ENCODE measurements around the gene PUS10.
"Not testable (repeated sequence)": the region's sequence is repeated elsewhere in the genome, so short reads cannot be mapped to it uniquely, and the experiment has no call there.

The PUS10 gene

DNA sequence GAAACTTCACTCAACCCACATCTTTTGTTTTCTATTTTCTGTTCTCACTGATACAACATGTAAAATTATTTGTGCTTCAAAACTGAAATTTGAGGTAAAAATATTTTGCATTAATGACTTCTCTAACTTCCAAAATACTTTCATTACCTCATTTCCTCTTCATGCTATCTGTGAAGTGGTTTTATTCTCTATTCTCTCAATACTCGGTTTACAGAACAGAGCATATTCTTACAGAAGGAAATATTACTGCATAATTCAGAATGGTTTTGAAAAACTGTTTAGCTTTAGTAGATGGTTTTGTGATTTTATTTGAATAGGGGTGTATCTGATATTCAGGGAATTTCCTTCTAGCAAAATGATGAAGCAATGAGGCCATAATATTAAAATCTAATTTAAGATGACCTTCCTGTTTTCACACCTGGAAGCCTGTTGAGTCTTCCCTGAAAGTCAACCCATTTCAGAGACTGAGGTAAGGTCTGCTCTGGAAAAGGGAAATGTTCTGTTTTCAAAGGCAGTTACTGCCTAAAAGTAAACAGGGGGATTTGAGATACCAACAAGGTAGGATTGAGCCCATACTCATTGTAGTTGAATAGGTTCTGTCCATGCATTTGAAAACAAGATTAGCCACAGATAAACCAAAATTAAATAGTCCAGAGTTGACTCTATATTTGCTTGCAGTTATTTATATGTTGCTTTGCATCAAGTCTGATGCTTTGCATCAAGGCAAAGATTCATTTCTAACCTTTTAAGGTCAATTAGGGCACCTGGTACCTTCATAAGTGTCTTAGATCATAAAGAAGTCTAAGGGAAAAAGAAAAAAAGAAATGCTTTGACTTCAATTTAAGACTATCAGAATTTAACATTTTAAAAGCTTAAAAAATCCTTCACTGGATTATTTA, 51.3 kb downstream of the PUS10 start:
- no peak for DNase-seq

DNA sequence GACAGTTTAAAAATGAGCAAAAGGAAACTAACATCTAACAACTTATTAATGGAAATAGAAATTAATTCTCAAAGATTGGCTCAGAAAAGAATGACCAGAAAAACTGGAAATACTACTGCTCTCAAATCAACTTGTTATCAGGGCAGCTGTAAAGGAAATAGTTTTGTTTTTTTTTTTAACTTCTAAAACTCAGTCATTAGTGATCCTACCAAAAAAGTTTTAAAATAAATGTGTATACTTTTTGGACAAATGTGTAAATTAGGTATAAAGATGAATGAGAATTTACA, 52.6 kb downstream of the PUS10 start:
- no peak for DNase-seq

DNA sequence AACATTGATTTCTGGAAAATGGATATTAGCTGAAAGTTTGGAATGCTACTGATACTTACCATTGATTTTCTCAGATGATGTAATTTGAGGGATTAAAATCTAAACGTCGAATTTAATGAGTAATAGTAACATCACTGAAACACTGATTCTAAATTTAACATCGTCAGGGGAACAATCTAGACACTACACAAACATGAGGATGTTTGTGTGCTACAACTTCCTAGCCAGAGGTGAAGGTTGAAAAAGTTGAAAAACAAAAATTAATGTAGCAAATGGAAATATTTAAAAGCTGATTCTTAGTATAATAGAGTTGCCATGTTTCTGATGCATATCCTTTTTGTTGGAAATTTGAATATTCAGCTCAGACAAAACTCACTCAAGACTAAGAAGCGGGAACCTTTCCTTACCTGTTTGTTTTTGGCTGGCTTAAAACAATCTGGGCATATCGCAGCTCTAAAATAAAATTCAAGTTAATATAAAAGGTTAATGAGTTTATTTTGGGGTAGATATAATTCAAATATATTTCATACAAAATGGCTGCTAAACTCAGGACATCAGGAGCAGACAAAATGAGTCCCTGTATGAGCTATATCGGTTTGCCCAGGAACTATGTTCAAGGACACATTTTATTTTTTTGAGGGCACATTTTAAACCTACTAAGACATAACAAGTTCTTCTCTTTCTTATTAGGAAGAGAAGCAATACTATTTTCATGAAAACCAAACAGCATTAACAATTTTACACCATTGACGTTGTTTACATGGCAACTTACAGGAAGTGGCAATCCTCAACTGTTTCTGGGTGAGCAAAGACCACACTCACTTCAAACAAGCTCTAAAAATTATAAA, 53.2 kb downstream of the PUS10 start:
- no peak for DNase-seq

DNA sequence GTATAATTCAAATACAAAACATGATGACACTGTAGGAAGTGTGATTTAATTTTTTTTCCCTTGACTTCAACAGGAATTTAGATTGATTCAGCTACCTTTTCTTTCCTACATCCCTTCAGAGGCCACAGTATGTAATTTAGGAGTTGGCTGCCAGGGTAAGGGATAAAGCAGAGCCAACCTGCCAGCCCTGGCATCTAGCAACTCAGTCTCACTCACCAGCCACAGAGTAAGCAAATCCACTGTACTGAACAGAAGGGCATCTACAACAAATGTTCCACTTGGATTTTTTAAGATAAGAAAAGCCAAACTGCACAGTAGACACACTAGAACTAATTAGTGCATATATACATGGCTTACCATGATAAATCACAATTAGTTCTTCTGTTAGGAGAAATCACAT, 54.9 kb downstream of the PUS10 start:
- no peak for DNase-seq

DNA sequence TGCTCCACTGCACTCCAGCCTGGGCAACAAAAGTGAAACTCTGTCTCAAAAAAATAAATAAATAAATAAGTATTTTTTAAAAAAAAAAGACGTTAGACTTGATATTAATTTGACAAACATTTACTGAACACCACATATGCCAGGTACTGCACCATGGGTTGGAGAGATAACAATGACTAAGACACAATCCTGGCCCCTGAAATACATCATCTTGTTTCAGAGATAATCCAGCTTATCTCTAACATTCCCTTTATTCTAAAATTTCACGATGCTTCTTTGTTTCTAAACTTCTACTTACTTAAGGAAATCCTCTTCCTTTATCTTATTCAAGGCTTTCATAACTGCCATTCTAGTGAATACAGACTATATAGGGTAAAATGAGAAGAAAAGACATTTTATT, 55.5 kb downstream of the PUS10 start:
- DNase-seq = no peak

DNA sequence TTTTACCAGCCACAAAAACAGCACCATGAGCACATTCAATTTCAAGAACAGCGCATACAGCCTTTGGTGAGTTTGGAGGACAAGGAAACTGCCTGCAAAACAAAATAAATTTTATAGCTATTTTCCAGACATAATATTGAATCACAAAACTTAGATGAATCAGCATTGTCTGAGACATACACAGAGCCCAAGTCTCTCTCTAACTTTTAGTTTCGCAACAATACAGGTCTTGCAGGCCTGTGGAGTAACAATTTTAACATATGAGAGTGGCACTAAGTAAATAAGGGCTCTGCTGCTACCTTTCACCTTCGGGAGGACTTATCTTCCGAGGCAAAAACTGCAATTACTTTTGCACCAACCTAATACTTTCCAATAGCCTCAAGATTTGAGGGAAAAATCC, 56.6 kb downstream of the PUS10 start:
- no peak for DNase-seq

DNA sequence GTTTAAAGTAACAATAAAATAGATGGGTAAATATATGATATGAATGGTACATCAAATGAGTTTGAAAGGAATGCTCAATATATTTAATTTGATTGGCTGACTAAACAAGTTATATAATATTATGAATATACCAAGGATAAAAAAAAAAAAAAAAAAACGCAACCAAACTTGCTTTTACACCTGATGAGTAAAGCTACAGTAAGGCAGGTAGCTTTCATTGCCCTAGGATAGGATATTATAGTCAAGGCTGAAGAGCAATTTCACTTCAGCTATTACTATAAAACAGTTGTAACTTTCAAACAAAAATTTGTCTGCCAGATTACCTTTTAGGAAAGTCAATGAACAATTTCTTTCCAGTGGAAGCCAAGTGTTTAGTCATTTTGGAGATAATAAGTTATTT, 57.3 kb downstream of the PUS10 start:
- DNase-seq = no peak

DNA sequence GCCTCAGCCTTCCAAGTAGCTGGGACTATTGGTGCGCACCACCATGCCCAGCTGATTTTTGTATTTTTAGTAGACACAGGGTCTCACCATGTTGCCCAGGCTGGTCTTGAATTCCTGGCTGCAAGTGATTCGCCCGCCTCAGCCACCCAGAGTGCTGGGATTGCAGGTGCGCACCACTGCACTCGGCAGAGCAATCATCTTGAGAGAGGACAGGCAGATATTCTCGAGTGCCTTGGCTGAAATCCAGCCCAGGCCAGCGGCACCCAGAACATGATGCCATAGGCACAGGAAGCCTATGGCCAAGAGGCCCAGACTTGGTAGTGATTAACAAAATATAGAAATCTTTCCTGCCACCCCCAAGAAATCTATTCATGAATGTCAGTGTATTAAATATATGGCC, 58.6 kb downstream of the PUS10 start:
- no peak for DNase-seq

DNA sequence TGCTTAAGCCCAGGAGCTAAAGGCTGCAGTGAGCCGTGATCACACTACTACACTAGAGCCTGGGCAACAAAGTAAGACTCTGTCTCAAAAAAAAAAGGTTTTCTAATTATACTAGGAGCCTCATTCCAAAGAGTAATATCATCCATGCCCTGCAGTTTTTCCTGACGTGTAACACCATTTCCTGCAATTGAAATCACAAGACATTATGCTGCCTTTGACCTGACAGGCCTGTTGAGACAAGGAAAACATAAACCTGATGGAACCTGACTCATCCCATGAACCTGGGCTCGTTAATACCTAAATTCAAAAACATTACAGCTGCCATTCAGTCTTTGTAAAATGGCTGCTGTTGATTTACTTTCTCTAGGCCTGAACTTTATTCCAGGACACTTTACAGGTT, 59.3 kb downstream of the PUS10 start:
- no peak for DNase-seq

DNA sequence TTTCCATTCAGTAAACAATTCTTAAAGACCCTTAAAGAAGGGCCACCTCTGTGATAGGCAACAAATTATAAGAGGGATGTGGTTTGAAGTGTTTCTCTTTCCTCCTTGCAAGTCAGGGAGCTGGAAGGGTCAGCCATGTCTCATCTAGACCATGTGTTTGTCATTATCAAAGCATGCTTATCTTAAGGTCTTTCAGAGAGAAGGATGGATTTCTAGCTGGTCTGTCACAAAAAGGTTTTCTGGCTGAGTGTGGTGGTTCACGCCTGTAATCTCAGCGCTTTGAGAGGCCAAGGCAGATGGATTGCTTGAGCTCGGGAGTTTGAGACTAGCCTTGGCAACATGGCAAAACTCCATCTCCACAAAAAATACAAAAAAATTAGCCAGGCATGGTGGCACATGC, 59.7 kb downstream of the PUS10 start:
- DNase-seq = no peak

DNA sequence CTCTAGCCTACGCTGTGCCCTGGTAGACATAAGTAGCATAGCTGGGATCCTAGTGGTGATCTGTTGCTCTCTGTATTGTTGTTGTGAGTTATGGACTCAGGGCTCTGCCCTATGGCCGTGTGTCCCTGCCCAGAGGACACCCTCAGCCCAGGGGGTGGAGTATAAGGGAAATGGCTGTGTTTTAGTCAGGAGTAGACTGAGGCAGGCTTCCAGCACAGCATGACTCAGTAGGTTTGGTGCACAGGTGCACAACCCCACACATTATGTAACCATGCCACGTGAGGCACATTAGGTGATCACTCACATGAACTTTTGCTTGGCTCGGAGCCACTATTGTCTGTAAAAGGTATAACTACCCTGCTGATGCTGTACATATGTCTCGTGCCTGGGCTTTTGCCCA, 60.4 kb downstream of the PUS10 start:
- DNase-seq = no peak

DNA sequence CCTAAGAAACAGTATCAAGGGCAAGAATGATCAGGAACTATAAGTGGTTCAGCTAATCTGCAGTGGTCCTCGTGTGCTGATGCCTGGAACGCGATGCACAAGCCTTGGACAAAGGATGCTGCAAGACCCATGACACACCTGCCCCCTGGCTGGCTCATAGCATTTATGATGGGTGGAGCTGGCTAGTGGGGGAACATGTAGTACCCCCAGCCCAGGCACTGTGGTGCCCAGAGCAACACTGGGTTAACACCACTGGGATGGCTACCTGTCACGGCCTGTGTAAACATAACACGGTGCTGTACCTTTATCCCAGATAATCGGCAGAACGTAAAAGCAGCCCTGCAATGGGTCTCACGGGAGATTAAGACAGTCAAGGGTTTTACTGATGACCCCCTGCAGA, 60.8 kb downstream of the PUS10 start:
- no peak for DNase-seq

DNA sequence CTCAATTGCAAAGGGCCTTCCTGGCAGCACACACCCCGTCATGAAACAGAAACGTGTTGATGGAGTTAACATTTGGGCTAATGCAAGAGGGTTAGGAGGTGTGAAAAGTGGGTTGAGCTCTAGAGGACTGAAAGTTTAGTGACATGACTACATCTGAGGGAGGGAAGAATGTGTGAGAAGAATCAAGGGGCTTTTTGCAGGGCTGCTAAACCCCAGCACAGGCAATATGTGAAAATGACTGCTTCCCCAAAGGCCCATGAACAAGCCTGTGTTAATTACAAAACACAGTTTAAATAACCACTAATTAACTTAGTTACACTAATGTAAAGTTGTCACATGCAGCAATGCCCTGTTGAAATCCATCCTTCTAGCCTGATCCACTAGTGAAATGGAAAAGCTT, 63.9 kb downstream of the PUS10 start:
- no peak for DNase-seq

DNA sequence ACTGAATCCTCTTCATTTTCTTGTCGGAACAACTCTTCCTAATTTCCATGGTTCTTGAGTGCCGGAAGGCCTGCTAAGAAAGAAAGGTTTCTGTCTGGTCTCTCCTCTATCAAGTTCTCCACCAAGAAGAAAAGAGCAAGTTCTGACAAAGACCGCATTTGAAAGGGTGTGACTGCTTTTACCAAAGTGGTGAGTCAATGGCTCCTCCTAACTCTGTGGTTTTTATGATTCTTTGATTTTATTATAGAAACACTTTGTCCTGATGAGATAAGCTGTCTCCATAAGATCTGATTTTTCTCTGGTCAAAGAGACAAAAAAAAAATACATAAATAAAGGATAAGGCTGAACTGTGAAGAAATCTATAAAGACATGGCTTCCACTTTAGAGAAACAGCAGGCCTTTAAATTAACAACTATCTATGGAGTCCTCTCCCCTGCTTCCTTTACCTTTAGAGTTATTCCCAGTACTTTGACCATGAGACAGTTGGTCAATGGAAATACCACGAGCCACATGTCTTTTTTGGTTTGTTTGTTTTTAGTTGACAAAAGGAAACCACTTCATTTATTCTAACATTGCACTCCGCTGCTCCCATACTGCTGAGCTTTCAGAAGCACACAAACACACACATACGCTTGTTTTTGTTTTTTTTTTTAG, 69.0 kb downstream of the PUS10 start:
- DNase-seq = no peak

DNA sequence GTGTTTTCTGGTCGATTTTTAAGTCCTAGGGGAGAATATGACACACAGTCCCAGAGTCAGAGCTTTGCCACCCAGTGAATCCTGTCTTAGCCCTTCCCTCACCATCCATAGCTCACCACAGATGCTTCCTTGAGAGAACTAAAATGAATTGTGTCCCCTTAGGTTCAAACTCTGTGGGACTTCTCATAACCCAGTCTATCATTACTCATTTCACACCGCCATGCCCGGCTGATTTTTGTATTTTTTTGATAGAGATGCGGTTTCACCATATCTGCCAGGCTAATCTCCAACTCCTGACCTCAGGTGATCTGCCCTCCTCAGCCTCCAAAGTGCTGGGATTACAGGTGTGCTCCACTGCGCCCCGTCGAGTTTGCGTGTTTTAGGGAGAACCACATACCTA, 69.9 kb downstream of the PUS10 start:
- DNase-seq = no peak

DNA sequence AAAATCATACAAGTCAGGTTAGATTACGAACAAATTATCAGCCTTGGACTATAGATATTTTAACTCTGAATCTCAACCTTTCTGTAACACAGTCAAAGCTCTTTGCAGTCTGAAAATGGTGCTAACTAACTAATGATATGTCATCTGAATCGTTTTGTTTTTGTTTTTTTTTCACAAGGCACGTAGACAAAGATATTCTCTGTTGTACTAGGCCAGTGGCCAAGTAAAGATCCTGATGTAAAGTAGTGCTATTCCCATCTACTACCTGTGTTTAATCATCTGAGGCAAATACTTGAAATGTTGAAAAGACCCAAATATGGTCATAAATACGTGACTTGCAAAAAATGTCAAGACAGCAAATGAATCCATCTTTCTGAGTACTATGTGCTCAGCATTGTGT, 71.0 kb downstream of the PUS10 start:
- no peak for DNase-seq

DNA sequence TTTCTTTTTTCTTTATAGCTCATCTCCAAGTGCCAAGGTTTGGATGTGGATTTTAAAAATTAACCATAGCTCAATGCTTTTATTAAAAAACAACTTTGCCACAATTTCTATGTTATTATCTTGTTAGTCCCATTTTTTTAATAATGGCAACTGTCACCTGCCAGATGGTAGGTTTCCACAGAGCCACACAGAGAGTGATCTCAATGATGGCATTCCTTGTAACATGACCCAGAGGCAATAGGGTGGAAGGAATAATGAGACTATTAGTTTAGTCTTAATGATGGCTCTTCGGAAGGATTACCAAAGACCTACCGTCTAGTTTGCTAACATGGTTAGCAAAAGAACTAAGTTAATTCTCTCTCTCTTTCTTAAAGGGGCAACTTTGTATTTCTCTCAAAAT, 72.7 kb downstream of the PUS10 start:
- no peak for DNase-seq

DNA sequence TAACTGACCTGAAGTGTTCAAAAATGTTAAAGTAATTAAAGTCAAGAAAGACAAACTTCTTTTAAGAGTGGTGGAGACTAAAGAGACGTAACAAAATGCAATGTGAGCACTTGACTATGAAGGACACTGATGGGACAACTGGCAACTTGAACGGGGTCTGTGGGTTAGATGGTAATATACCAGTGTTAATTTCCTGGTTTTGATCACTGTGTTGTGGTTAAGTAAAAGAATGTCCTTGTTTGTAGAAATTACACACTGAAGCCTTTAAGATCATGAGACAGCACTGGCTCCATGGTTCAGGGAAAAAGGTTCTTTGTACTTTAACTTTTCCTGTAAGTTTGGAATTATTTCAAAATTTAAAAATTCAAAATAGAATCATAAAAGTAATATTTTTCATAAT, 78.4 kb downstream of the PUS10 start:
- DNase-seq = no peak

DNA sequence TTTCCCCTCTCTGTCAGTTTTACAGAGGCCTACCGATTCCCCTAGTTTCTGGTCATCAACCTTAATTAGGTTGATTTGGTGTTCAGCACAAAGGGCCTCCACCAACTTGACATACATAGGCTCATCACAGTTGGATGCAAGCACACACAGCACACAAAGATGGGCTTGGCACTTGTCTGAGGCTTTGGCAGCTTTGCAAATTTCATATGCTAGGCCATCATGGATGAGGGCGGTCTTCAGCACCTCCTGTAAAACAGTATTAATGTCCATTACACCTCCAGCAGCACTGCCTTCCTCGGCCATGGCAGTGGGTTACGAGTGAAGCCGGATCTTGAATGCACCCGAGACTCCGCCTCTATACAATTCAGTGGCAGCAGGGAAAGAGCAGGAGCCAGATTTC, 79.8 kb downstream of the PUS10 start:
- DNase-seq = no peak

DNA sequence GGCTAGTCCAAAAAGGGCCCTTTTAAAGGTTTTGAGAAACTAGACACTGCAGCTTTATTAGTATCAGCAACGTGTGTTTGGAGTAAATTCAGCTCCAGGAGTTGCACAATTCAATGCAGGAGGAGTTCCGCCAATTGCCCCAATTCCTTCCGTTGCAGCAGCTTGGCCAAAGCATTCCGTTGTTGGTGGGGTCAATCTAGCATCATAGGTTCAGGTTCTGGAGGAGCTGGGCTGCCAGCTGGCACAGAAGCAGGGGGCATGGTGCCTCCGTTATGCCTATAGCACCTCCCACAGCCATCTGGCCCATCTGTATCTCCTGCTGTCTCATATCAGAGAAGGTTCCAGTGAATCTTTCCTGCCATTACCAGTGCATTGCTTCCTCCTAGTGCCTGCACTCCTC, 81.3 kb downstream of the PUS10 start:
- no peak for DNase-seq

DNA sequence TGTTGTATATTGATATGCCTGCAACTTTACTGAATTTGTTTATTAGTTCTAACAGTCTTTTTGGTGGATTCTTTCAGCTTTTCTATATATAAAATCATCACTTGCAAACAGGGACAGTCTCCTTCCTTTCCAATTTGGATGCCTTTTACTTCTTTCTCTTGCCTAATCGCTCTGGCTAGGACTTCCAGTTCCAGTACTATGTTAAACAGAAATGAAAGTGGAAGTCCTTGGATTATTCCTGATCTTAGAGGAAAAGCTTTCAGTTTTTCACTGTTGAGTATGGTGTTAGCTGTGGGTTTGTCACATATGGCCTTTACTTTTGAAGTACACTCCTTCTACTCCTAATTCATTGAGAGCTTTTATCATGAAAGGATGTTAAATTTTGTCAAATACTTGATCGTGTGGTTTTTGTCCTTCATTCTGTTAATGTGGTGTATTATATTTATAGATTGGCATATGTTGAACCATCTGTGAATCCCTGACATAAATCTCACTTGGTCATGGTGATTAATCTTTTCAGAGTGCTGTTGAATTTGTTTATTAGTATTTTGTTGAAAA, 83.8 kb downstream of the PUS10 start:
- no peak for DNase-seq

DNA sequence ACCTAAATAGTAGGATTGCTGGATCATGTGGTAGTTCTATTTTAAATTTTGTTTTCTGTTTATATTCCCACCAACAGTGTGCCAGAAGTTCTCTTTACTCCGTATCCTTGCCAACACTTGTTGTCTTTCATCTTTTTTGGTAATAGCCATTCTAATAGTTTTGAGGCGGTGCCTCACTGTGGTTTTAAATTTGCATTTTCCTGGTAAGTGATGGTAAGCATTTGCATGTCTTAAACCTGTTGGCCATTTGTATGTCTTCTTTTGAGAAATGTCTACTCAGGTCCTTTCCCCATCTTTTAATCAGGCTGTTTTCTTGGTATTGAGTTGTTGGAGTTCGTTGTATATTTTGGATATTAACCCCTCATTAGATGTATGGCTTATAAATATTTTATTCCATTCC, 85.1 kb downstream of the PUS10 start:
- DNase-seq = no peak

DNA sequence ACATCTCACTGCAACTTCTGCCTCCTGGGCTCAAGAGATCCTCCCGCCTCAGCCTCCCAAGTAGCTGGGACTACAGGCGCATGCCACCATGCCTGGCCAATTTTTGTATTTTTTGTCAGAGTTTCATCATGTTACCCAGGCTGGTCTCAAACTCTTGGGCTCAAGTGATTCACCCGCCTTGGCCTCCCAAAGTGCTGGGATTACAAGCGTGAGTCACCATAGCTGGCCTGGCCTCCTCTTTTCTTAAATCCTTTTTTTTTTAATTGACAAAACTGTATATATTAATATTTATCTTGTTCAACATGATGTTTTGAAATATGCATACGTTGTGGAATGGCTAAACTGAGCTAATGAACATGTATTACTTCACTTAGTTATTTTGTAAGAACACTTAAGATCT, 86.0 kb downstream of the PUS10 start:
- not testable (repeated sequence) for DNase-seq

Measured in effector CD8-positive, alpha-beta T cell (primary cell).